GM21529 (cell line): Measurements from ENCODE around the gene HMCN1.

ENCODE experiments used
- ATAC-seq: cut with Tn5 transposase; IDR thresholded peaks from one replicate; pipeline ENCODE4 v1.9.1; 2021; ENCODE audit not compliant: unreplicated experiment

Gene HMCN1

DNA sequence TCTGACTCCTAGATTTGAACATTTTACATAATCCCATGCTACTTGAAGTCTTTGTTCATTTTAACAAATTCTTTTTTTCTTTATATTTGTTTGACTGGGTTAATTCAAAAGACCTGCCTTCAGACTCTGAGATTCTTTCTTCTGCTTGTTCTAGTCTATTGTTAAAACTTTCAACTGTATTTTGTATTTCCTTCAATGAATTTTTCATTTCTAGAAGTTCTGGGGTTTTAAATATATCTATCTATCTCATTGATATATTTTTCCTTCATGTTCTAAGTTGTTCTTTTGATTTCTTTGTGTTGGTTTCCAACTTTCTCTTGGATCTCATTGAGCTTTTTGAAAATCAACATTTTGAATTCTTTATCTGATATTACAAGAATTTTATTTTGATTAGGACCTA is 64.3 kb downstream of the HMCN1 start:
- ATAC-seq: no peak

GRCh38 chr1:185803241-185803640 is 69.0 kb downstream of the HMCN1 start:
- no peak for ATAC-seq

DNA sequence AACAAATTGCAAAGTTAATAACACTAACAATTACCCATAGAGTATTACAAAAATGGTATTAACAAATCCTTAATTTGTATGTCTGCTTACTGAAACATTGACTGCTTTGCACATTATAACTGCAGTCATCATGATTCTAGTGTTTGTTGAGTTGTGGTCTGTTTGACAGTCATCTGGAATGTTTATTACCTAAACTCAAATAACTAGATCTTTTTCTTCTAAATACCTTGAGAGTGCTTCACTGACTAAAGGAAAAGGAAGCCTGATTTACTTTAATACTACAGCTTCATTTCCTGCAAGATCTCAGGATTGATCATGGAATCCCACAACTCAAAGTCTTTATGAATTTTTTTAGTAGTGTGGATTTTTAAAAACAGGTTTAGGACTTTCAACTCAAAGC is 70.0 kb downstream of the HMCN1 start:
- ATAC-seq: no peak

- no peak for ATAC-seq
Observed at GRCh38 chr1:185804608-185805007, 70.4 kb downstream of the HMCN1 start.

DNA sequence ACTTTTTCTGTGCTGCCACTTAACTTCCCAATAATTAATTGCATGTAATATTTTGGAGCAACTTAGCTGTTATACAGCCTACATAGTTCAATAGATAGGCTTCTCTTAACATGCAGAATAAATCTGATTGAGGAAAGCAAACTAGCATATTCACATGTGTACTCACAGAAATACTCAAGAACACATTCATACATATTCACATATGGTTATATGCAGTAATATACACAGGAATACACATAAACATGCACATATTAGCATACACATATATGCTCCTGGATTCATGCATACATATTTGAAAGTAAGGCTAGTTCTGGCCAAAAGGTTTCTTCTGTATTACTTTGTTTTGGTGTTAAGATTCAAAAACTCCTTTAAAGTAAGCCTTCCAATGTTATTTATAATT is 73.1 kb downstream of the HMCN1 start:
- no peak for ATAC-seq

GRCh38 chr1:185808631-185809030 is 74.4 kb downstream of the HMCN1 start:
- ATAC-seq: no peak

DNA sequence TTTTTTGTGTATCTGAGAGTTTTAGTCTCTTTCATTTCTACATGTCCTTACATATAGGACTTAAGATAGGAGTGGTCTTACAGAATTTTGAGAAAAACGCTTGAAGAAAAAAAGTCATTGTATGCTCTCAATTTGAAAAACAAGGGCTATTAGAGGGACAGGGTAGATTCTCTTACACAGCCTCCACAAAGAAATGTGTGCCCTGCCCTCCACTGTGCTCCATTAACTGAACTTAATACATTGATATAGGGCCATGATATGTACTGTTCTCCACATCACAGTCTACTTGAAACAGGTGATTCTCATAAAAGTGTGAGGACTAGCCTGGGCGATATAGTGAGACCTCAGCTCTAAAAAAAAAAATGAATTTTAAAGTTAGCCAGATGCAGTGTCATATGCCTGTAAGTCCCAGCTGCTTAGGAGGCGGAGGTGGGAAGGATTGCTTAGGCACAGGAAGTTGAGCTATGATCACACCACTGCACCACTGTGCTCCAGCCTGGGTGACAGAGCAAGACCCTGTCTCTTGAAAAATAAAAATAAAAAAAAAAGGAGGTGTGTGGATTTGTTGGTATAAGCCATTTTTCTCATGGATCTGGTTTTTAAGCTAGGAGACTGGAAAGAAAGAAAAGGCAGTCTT is 77.0 kb downstream of the HMCN1 start:
- ATAC-seq: no peak

GRCh38 chr1:185812934-185813333 is 78.7 kb downstream of the HMCN1 start:
- no peak for ATAC-seq

DNA sequence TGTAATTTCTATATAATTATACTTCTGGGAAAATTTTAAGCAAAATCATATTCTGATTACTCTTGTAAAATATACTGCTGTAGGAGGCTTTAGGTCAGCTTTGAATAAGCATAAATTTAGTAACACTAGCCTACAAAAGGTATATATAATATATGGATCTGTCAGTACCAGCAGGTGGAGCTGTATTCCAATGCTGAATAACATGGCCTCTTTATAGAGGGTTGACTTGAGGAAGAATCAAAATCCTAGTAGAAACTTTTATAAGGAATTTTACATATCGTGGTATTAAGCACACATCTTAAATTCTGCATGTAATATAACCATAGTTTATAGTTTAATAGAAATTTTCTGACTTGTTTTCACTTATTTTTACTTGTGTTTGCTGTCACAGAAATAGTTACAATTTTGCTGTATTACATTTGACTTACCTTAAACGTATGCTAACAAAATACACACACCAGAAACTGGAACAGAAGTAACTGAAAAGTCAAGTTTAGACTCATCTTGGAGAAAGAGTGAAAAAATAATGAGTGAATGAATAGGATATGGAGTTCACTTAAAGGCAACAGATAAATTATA is 79.3 kb downstream of the HMCN1 start:
- no peak for ATAC-seq

DNA sequence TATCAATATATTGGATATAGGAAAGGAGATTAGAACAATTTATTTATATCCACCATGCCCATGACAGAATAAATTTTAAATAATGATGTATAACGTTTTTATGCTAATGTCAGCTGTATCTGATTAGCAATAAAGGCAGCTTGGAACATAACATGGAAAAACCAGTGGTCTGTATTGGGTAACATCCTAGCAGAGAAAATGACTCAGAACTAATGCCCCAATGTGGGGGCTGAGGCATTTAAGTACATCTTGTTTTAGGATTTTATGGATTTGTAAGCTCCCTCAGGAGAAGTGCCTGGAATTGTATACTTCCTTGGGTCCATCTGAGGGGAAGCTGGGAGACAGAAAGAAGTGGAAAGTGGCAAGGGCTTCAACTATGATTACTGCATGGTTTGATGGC is 82.3 kb downstream of the HMCN1 start:
- ATAC-seq: no peak

GRCh38 chr1:185819798-185820197 is 85.6 kb downstream of the HMCN1 start:
- no peak for ATAC-seq

- ATAC-seq: no peak
Observed at GRCh38 chr1:185821612-185822385, 87.6 kb downstream of the HMCN1 start.

DNA sequence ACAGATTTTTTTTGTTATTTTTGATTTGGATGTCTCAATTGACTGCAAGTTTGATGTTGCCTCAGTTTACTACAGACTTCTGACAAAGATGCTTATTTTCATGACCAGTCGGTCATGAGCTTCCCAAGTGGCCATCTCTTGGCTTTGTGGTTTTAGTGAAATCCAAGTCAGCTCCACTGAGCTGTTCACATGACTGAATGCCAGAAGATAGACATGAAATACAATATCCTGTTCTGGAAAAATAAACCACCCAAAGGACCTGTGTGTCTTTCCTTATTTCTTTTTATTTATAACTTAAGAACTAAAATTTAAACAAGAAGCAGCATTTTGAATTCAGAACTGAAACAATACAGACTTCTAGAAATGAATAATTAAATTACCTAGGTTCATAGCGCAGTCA is 89.3 kb downstream of the HMCN1 start:
- no peak for ATAC-seq

DNA sequence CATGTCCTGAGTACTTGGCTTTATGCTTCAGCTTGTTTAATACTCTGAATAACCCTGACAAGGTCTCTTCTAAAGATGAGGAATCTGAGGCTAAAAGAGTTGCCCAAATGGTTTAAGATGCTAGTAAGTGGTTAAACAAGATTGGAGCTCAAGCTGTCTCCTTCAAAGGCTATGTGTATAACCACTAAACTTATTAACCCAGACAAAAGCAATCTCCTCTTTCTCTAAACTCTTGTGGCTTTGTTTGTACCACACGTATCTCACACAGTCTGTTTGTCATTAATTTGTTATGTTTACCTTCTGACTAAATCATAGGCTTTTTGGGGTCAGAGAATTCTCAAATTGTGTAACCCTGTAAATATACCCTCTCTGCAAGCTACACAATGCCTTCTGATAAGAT is 89.9 kb downstream of the HMCN1 start:
- no peak for ATAC-seq

DNA sequence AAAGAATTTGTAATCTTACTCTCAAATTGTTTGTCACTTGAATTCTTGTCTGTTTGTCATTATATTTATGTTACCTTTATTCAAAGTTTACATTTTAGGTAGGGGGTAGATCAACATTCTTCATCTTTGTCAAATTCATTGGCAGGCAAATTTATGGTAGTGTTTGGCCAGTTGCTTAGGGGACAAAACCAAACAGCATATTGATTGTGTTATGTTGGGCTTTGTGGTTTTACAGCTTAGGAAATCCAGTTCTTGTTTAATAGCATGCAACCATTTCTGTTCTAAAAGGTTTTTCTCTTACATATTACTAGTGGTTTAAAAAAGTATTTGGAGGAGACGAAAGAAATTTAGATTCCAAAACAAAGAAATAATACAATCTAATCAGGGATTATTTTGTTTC is 91.4 kb downstream of the HMCN1 start:
- no peak for ATAC-seq

GRCh38 chr1:185834371-185834905 is 100.2 kb downstream of the HMCN1 start:
- ATAC-seq: no peak

DNA sequence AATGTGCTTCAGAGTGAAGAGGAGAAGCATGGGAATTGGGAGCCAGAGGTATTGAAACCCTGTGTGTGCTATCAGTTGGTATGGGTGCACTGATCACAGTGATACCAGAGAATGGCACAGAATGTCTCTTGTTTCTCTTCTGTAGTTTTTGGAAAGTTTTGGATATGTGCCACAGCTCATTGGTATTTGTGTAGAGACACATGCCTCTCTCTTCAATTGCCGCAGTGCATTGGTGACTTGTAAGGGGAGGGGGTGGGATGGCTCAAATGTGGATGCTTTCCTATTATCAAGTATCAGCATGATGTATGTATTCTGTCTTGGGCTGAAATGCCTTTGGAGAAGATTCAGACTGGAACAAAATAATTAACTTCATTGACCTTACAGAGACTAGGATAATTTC is 101.0 kb downstream of the HMCN1 start:
- ATAC-seq: no peak

- no peak for ATAC-seq
Observed at GRCh38 chr1:185837711-185838110, 103.5 kb downstream of the HMCN1 start.

DNA sequence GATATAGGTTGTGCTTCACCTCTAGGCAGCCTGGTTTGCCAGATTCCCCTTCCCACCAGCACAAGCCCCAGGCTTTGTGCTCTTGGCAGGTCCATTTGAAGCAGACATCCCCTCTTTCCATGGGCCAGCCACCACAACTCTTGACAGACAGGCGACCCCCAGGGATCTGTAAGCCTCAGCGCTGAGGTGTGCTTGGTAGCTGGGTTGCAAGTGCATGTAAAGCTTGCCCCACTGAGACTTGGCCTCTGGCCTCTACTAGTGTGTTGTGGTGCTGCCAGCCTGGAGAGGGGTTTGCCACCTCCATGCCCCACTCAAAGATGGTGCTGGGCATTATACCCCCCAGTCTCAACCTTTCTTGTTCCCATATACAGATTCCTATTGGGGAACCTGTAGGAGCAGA is 103.9 kb downstream of the HMCN1 start:
- ATAC-seq: no peak

DNA sequence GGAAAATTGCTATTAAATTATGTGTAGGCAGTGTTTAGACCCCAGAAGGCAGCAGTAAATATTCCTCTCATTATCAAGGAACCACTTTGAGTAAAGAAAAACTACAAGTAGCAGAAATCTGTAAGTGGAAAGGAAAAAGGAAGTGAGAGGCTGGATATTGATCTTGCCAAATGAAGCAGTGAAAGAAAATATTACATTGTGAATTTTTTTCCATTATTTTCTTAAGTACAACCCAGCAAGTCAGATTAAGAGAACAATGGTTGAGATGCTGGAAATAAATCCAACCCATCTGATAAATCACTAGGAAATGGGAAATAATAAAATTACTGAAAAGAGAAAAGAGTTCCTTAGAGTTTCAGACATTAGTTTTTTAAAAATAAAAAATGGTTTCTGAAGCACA is 106.7 kb downstream of the HMCN1 start:
- no peak for ATAC-seq

DNA sequence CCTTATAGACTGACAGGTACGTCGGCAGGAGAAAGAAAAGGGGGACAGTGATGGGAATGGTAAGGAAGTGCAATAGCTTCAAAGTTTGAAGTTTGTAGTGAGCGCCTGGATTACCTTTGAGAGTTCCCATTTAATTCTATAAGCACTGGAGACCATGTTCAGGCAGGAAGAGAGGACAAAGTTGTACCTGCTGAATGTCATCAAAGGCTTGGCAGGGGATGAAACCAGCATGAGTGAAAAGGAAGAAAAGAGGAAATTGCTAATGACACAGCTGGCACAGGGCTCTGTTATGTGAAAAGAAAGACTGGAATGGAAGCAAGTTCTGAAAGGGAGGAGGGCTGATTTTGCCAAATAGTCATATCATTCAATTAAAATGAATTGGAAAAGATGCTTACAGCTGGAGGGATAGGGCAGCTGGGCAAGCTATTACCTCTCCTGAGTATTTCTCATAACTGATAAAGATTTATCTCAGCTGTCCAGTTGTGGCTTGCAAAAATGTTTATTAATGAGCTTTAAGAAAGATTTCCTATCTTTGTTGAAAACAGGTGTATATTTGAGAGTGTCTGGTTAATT is 109.2 kb downstream of the HMCN1 start:
- no peak for ATAC-seq

DNA sequence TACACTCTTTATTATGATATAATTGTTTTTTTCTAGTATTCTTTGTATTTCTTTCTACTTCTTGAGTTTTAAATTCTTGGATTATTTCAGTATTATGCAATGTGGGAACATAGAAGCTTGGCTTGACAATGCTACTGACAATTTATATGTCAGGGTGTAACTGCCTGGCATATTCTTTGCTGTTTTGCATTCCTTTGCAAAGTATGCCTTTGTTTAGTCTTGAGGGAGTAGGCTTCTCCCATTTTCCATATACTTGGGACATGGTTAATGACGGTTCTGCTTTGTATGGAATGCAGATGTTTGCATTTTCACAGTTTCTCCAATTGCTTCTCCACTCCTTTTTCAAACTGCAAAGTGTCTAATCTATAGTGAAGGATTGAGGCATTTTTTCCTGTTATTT is 109.8 kb downstream of the HMCN1 start:
- no peak for ATAC-seq
